Esophagus squamous epithelium (tissue), 4 donors: ENCODE results near the gene SPATC1L.
"Not testable (repeated sequence)": the region's sequence is repeated elsewhere in the genome, so short reads cannot be mapped to it uniquely, and the experiment has no call there.

Source experiments
- CTCF ChIP-seq, 6 experiments: fragments of 450-650 bp in 4 of 6; fragments of 200-600 bp in 2 of 6; sonication (generic) in 2 of 6; IDR thresholded peaks; one replicate each; pipeline ENCODE4 v1.5.1; 2016 to 2019; ENCODE audit warnings: antibody characterized with exemption in 6 of 6, mild to moderate bottlenecking in 4 of 6, moderate library complexity in 4 of 6
- POLR2A ChIP-seq, 4 donors: fragments of 450-650 bp; IDR thresholded peaks; one replicate each; pipeline ENCODE4 v1.6.1; 2017; ENCODE audit warnings: antibody characterized with exemption in 4 of 4, mild to moderate bottlenecking in 4 of 4, moderate library complexity in 3 of 4

DNA sequence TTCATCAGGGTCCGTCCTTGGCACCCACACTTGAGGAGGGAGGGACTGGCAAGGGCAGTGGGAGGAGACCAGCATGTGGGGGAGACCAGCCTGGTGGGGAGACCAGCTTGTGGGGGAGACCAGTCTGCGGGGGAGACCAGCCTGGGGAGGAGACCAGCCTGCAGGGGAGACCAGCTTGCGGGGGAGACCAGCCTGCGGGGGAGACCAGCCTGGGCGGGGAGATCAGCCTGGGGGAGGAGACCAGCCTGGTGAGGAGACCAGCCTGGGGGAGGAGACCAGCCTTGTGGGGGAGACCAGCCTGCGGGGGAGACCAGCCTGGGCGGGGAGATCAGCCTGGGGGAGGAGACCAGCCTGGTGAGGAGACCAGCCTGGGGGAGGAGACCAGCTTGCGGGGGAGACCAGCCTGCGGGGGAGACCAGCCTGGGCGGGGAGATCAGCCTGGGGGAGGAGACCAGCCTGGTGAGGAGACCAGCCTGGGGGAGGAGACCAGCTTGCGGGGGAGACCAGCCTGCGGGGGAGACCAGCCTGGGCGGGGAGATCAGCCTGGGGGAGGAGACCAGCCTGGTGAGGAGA is 836 bp downstream of the SPATC1L start:
- TF ChIP-seq CTCF, POLR2A (IDR thresholded peaks at IDR 0.05): not testable (repeated sequence)
